ENCODE data around the gene VTN. TPM values are rescaled to one million over a fixed set of nuclear protein-coding genes. Genes with fewer than 3 reads are reported as not detected.
A peak's percentile ranks its signal among the peaks of the same experiment; 100 is the strongest.

The VTN gene
- polyA plus RNA-seq, 1 donor from 2014 or later: 1.5 TPM

GRCh38 chr17:28334171-28334570 is 35.9 kb downstream of the VTN start:
- Histone ChIP-seq H3K4me2 (ENCODE audit: low read length) (peak overlapping the region; percentile 99), H3K36me3 (ENCODE audit: insufficient read depth, low read length) (no peaks in the 10 kb centered on the region), H3K9me2 (ENCODE audit: insufficient read depth, low read length) (no peaks in the 10 kb centered on the region), H3K27ac (ENCODE audit: low read length) (no peak overlapping the region), H4K20me1 (ENCODE audit: insufficient read depth) (no peaks in the 10 kb centered on the region), H2AFZ (ENCODE audit: low read depth, low read length) (no peak overlapping the region), H3K79me2 (replicated peaks; ENCODE audit: insufficient read depth, low read length) (peaks cover 48% of the 10 kb centered on the region), H3K27me3 (ENCODE audit: insufficient read depth, low read depth, low read length) (no peaks in the 10 kb centered on the region), H3F3A (ENCODE audit: insufficient read depth, low read length, poor library complexity, severe bottlenecking) (no peaks in the 10 kb centered on the region), H3K9me3 (ENCODE audit: low read length) (no peaks in the 10 kb centered on the region), H3K9ac (ENCODE audit: low read length) (peak overlapping the region; percentile 87), H3K4me3 (ENCODE audit: low read length) (peak overlapping the region; percentile 88)
- TF ChIP-seq EZH2 (IDR thresholded peaks at IDR 0.05; ENCODE audit: borderline replicate concordance, insufficient read depth, low read length, poor library complexity, severe bottlenecking) (no peak), CTCF (IDR thresholded peaks at IDR 0.05; ENCODE audit: poor library complexity, severe bottlenecking) (no peak), TAF1 (IDR thresholded peaks at IDR 0.05; ENCODE audit: low read depth) (no peak), REST (IDR thresholded peaks at IDR 0.05; ENCODE audit: borderline replicate concordance) (no peak), SMC3 (conservative IDR thresholded peaks at IDR 0.05; ENCODE audit: poor library complexity) (no peak), POLR2AphosphoS5 (IDR thresholded peaks at IDR 0.05) (no peak), EP300 (conservative IDR thresholded peaks at IDR 0.05; ENCODE audit: poor library complexity, severe bottlenecking) (no peak), RAD21 (conservative IDR thresholded peaks at IDR 0.05) (no peak), MXI1 (conservative IDR thresholded peaks at IDR 0.05; ENCODE audit: poor library complexity, severe bottlenecking) (no peak)

DNA sequence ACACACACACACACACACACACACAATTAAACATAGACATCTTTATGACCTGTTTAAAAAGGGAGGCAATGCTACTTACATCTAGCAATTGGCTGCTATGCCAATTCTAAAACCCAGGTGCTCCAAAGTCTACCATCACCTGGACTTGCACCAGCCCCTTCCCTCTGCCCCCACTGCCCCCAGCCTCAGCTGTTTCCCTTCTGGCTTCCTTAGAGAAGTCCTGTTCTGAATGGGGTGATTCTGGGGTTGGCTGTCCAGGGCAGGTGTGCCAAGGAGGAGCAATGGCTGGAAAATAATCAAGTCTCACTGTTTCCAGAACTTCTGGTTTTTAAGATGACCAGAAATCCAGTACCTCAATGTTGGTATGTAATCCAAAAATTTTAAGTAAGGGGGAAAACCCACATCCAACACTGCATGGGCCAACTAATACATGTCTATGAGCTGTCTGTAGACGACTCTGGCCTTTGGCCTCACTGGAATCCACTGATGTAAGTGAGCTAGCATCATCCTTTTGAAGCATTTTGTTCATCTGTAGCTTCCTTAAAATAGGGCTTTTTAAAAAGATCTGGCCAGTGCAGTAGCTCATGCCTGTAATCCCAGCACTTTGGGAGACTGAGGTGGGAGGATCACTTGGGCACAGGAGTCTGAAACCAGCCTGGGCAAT is 36.9 kb downstream of the VTN start:
- peak overlapping the region; percentile 88 for H3K4me3 ChIP-seq (ENCODE audit: low read length)
- H3K27ac ChIP-seq (ENCODE audit: low read length): no peak overlapping the region
- no peaks in the 10 kb centered on the region for H4K20me1 ChIP-seq (ENCODE audit: insufficient read depth)
- H3F3A ChIP-seq (ENCODE audit: insufficient read depth, low read length, poor library complexity, severe bottlenecking): no peaks in the 10 kb centered on the region
- no peaks in the 10 kb centered on the region for H3K36me3 ChIP-seq (ENCODE audit: insufficient read depth, low read length)
- TF ChIP-seq SMC3 (conservative IDR thresholded peaks at IDR 0.05; ENCODE audit: poor library complexity) (no peak), EP300 (conservative IDR thresholded peaks at IDR 0.05; ENCODE audit: poor library complexity, severe bottlenecking) (no peak), MXI1 (conservative IDR thresholded peaks at IDR 0.05; ENCODE audit: poor library complexity, severe bottlenecking) (no peak), CTCF (IDR thresholded peaks at IDR 0.05; ENCODE audit: poor library complexity, severe bottlenecking) (no peak)
- H3K9me2 ChIP-seq (ENCODE audit: insufficient read depth, low read length): no peaks in the 10 kb centered on the region
- H3K9me3 ChIP-seq (ENCODE audit: low read length): no peaks in the 10 kb centered on the region
- no peak overlapping the region for H3K9ac ChIP-seq (ENCODE audit: low read length)
- peaks cover 42% of the 10 kb centered on the region for H3K79me2 ChIP-seq (replicated peaks; ENCODE audit: insufficient read depth, low read length)
- no peak overlapping the region for H2AFZ ChIP-seq (ENCODE audit: low read depth, low read length)
- H3K4me2 ChIP-seq (ENCODE audit: low read length): no peak overlapping the region
- H3K27me3 ChIP-seq (ENCODE audit: insufficient read depth, low read depth, low read length): no peaks in the 10 kb centered on the region
